SK-N-SH (cell line): ENCODE data around the gene PPP3CA. TPM values are rescaled to one million over a fixed set of nuclear protein-coding genes. Genes with fewer than 3 reads are reported as not detected.

Experiments used
- CTCF ChIA-PET: fragments of 300-600, 350-600 bp; formaldehyde crosslinking; extraction: SDS; loops from one replicate; lab custom pipeline; 2021; lab: Yijun Ruan, JAX
- POLR2A ChIA-PET: fragments of 350-600 bp; sonication (Branson Sonifier 250); formaldehyde crosslinking; extraction: SDS; loops from one replicate; lab custom pipeline; 2020; ENCODE audit warnings: antibody characterized with exemption, inconsistent platforms; lab: Yijun Ruan, JAX
- DNase-seq: peaks from one replicate; pipeline ENCODE4 v3.0.0; 2012
- H2AFZ ChIP-seq: fragments of 200-600 bp; sonication (generic); 2 replicates; pipeline ENCODE4 v1.8.1; 2016; ENCODE audit warnings: antibody characterized with exemption, mild to moderate bottlenecking, low read depth
- H3F3A ChIP-seq: fragments of 200-600 bp; sonication (generic); replicated peaks from 2 replicates; pipeline ENCODE3; 2016; ENCODE audit warnings: antibody characterized with exemption, mild to moderate bottlenecking; ENCODE audit not compliant: insufficient read depth
- H3K27ac ChIP-seq, 2 experiments: fragments of 200-500 bp in 1 of 2; fragments of 200-600 bp in 1 of 2; sonication (Bioruptor generic) in 1 of 2; sonication (generic), shearing (Covaris generic) in 1 of 2; 2 replicates each; pipeline versions ENCODE4 v1.5.1 to v1.6.1; 2014 to 2016; ENCODE audit warnings: low read depth in 2 of 2, inconsistent platforms in 1 of 2, low read length in 1 of 2, mild to moderate bottlenecking in 1 of 2, mixed read lengths in 1 of 2
- H3K27me3 ChIP-seq: fragments of 200-600 bp; sonication (generic), shearing (Covaris generic); 2 replicates; pipeline ENCODE4 v1.6.1; 2016; ENCODE audit warnings: mixed run types; ENCODE audit not compliant: insufficient read depth
- H3K36me3 ChIP-seq, 2 experiments: fragments of 200-500 bp in 1 of 2; fragments of 200-600 bp in 1 of 2; sonication (Bioruptor generic) in 1 of 2; sonication (generic) in 1 of 2; replicated peaks in 1 of 2; 2 replicates each; pipeline versions ENCODE3 to v1.5.1; 2014 to 2016; ENCODE audit warnings: low read length in 1 of 2, mild to moderate bottlenecking in 1 of 2; ENCODE audit not compliant: insufficient read depth in 2 of 2, control insufficient read depth in 1 of 2
- H3K4me1 ChIP-seq, 2 experiments: fragments of 200-500 bp in 1 of 2; fragments of 200-600 bp in 1 of 2; sonication (Bioruptor generic) in 1 of 2; sonication (generic), shearing (Covaris generic) in 1 of 2; 2 replicates each; pipeline versions ENCODE4 v1.5.1 to v1.6.1; 2014 to 2016; ENCODE audit warnings: low read depth in 1 of 2, low read length in 1 of 2, mixed run types in 1 of 2; ENCODE audit not compliant: insufficient read depth in 2 of 2, control insufficient read depth in 1 of 2
- H3K4me2 ChIP-seq: fragments of 200-600 bp; sonication (generic), shearing (Covaris generic); 2 replicates; pipeline ENCODE4 v1.6.1; 2017; ENCODE audit warnings: mixed run types
- H3K4me3 ChIP-seq, 2 experiments: fragments of 200-500 bp in 1 of 2; fragments of 200-600 bp in 1 of 2; sonication (Bioruptor generic) in 1 of 2; sonication (generic), shearing (Covaris generic) in 1 of 2; 2 replicates each; pipeline versions ENCODE4 v1.5.1 to v1.8.1; 2014 to 2016; ENCODE audit warnings: low read depth in 2 of 2, inconsistent platforms in 1 of 2, low read length in 1 of 2, mild to moderate bottlenecking in 1 of 2, mixed read lengths in 1 of 2, moderate library complexity in 1 of 2
- H3K79me2 ChIP-seq: fragments of 200-600 bp; sonication (generic); 2 replicates; pipeline ENCODE4 v1.8.1; 2017; ENCODE audit warnings: mild to moderate bottlenecking; ENCODE audit not compliant: insufficient read depth
- H3K9ac ChIP-seq: fragments of 200-600 bp; sonication (generic); 2 replicates; pipeline ENCODE4 v1.6.1; 2017; ENCODE audit warnings: mixed run types
- H3K9me2 ChIP-seq: fragments of 200-600 bp; sonication (generic); 2 replicates; pipeline ENCODE4 v1.6.1; 2017; ENCODE audit warnings: mixed run types
- H3K9me3 ChIP-seq: fragments of 200-600 bp; sonication (generic); 2 replicates; pipeline ENCODE4 v1.6.1; 2017; ENCODE audit warnings: mixed run types, mild to moderate bottlenecking, moderate library complexity
- H4K20me1 ChIP-seq: fragments of 200-600 bp; sonication (generic); 2 replicates; pipeline ENCODE4 v1.6.1; 2017; ENCODE audit warnings: mild to moderate bottlenecking, mixed run types; ENCODE audit not compliant: insufficient read depth
- EZH2phosphoT487 ChIP-seq: fragments of 200-600 bp; sonication (generic); IDR thresholded peaks from 2 replicates; pipeline ENCODE4 v1.6.1; 2017; ENCODE audit warnings: low read depth, mixed run types, mild to moderate bottlenecking, antibody characterized with exemption, moderate library complexity, borderline replicate concordance
- FOSL2 ChIP-seq: IDR thresholded peaks from 2 replicates; pipeline ENCODE4 v1.4.0; 2012; ENCODE audit warnings: low read depth, mild to moderate bottlenecking, moderate library complexity, borderline replicate concordance
- GABPA ChIP-seq: IDR thresholded peaks from 2 replicates; pipeline ENCODE4 v1.4.0; 2012; ENCODE audit warnings: low read depth, mild to moderate bottlenecking
- GATA2 ChIP-seq: sonication (generic); formaldehyde crosslinking; IDR thresholded peaks from 2 replicates; pipeline ENCODE4 v1.5.0; 2020; ENCODE audit warnings: mild to moderate bottlenecking, missing genetic modification reagents
- IRF3 ChIP-seq: fragments of 150-350 bp; IDR thresholded peaks from 2 replicates; pipeline ENCODE4 v1.6.1; 2016; ENCODE audit warnings: mild to moderate bottlenecking, low read depth, low read length
- NFIC ChIP-seq: IDR thresholded peaks from 2 replicates; pipeline ENCODE4 v1.4.0; 2012; ENCODE audit warnings: borderline replicate concordance
- NRF1 ChIP-seq: IDR thresholded peaks from 2 replicates; pipeline ENCODE4 v1.6.1; 2012; ENCODE audit warnings: low read depth, mild to moderate bottlenecking, low read length
- POLR2AphosphoS5 ChIP-seq: IDR thresholded peaks from 2 replicates; pipeline ENCODE4 v1.6.1; 2012; ENCODE audit warnings: low read depth, low read length
- RAD21 ChIP-seq: IDR thresholded peaks from 2 replicates; pipeline ENCODE4 v1.6.1; 2012; ENCODE audit warnings: mild to moderate bottlenecking, low read length
- RCOR1 ChIP-seq: fragments of 150-350 bp; IDR thresholded peaks from 2 replicates; pipeline ENCODE4 v1.6.1; 2017; ENCODE audit warnings: antibody characterized with exemption, low read length
- RFX5 ChIP-seq: IDR thresholded peaks from 2 replicates; pipeline ENCODE4 v1.6.1; 2012; ENCODE audit warnings: mild to moderate bottlenecking, improper control_type of control experiment, low read length
- RXRA ChIP-seq: IDR thresholded peaks from 2 replicates; pipeline ENCODE4 v1.4.0; 2012; ENCODE audit warnings: low read depth, mild to moderate bottlenecking, borderline replicate concordance
- SMC3 ChIP-seq: IDR thresholded peaks from 2 replicates; pipeline ENCODE4 v1.6.1; 2012; ENCODE audit warnings: low read depth, low read length, improper control_type of control experiment
- TAF1 ChIP-seq: IDR thresholded peaks from 2 replicates; pipeline ENCODE4 v1.6.1; 2012; ENCODE audit warnings: low read depth, mild to moderate bottlenecking, low read length, moderate library complexity, borderline replicate concordance
- TCF12 ChIP-seq: IDR thresholded peaks from 2 replicates; pipeline ENCODE4 v1.4.0; 2012
- YY1 ChIP-seq: IDR thresholded peaks from 2 replicates; pipeline ENCODE4 v1.4.0; 2012; ENCODE audit warnings: low read depth, mild to moderate bottlenecking
- WGBS: methylation state at CpG from one replicate; pipeline ENCODE4 v1.1.6; 2017; ENCODE audit warnings: low lambda C conversion rate; 5-methylcytosine and 5-hydroxymethylcytosine counted together
- polyA plus RNA-seq, 3 experiments: library from polyadenylated mRNA; depleted of rRNA; stranded (reverse); fragments of >200 nt; gene quantifications; 2 replicates each; pipeline ENCODE4 v1.2.3, GENCODE V29; 2012
- TF ChIP-seq, protein P1 (sequence below): IDR thresholded peaks from 2 replicates; pipeline ENCODE4 v1.4.0; 2012; ENCODE audit warnings: low read depth
- TF ChIP-seq, protein P2 (sequence below): IDR thresholded peaks from 2 replicates; pipeline ENCODE4 v1.6.1; 2012; ENCODE audit warnings: mild to moderate bottlenecking, low read depth, low read length, moderate library complexity
- TF ChIP-seq, protein P3 (sequence below): IDR thresholded peaks from 2 replicates; pipeline ENCODE4 v1.4.0; 2012; ENCODE audit warnings: low read depth, borderline replicate concordance

The PPP3CA gene
- polyA plus RNA-seq, 1 of the 3 experiments (the other 2 are of a cell fraction) = 10.7 TPM

GRCh38 chr4:101186567-101187184, 160.7 kb downstream of the PPP3CA start:
- H3F3A ChIP-seq = peaks cover 3% of the 10 kb centered on the region
- POLR2A ChIA-PET = no interaction called here
- no peak overlapping the region for H2AFZ ChIP-seq
- CTCF ChIA-PET = interaction anchor here (1.2 kb wide), 1 partner anchor 17 kb away, joined by 3 read pairs; no protein-coding TSS in a partner anchor
- H3K9me2 ChIP-seq = no peaks in the 10 kb centered on the region
- peaks cover 22% of the 10 kb centered on the region for H3K79me2 ChIP-seq
- no peak overlapping the region for H3K4me2 ChIP-seq
- no peak for TF ChIP-seq EZH2phosphoT487
- TF ChIP-seq RXRA = no peak
- TF ChIP-seq NRF1 = no peak
- TF ChIP-seq YY1 = no peak
- no peak for TF ChIP-seq RFX5
- no peak for TF ChIP-seq GATA2 (CRISPR knock-in tag)
- no peak for TF ChIP-seq IRF3
- TF ChIP-seq RCOR1 = no peak
- no peak for TF ChIP-seq TAF1
- TF ChIP-seq, protein P1, sequence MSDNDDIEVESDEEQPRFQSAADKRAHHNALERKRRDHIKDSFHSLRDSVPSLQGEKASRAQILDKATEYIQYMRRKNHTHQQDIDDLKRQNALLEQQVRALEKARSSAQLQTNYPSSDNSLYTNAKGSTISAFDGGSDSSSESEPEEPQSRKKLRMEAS = no peak
- no peak for DNase-seq
- no peak overlapping the region for H3K4me3 ChIP-seq
- H4K20me1 ChIP-seq = no peaks in the 10 kb centered on the region
- no peaks in the 10 kb centered on the region for H3K27me3 ChIP-seq
- H3K27ac ChIP-seq = no peak overlapping the region
- peaks cover 0 to 8% of the 10 kb centered on the region in 2 experiments for H3K36me3 ChIP-seq
- H3K9ac ChIP-seq = no peak overlapping the region
- peaks cover 8 to 12% of the 10 kb centered on the region in 2 experiments; a peak in 3 of 4 replicates for H3K4me1 ChIP-seq
- 95% methylated on average over 4 of the region's 4 CpGs for WGBS
- no peaks in the 10 kb centered on the region for H3K9me3 ChIP-seq

DNA sequence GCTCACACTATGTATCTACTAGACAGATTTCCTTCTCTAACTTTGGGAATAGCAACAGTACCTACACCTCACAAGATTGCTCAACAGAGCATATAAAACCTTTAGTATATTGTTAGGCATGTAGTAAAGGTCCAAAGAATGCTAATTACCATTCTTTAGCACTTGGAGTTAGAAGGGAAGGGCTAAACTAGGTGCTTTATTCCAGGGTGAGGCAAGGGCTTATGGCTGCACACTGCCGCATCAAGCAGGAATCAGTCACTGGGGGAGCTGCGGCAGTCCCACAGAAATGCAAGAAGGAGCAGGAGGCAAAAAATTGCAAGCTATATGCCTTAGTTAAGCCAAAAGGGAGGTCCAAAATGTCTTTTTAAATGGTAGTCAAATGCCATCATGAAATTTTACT, 162.7 kb downstream of the PPP3CA start:
- Histone ChIP-seq H3K9me2 (no peaks in the 10 kb centered on the region), H3K4me1 (peaks cover 0 to 4% of the 10 kb centered on the region in 2 experiments; a peak in 2 of 4 replicates), H3K27me3 (no peaks in the 10 kb centered on the region), H3K4me3 (no peak overlapping the region), H3K9me3 (no peaks in the 10 kb centered on the region), H2AFZ (no peak overlapping the region), H3K9ac (no peak overlapping the region), H3K79me2 (peaks cover 22% of the 10 kb centered on the region), H3F3A (peaks cover 3% of the 10 kb centered on the region), H3K27ac (no peak overlapping the region), H3K4me2 (no peak overlapping the region), H4K20me1 (no peaks in the 10 kb centered on the region), H3K36me3 (peaks cover 0 to 1% of the 10 kb centered on the region in 2 experiments)
- 100% methylated on average over 2 of the region's 2 CpGs for WGBS
- ChIA-PET CTCF (interaction anchor here (1.0 kb wide), 2 partner anchors 15 to 16 kb away, joined by 3 read pairs; no protein-coding TSS in a partner anchor), POLR2A (no interaction called here)
- DNase-seq = no peak
- TF ChIP-seq POLR2AphosphoS5 = no peak
- no peak for TF ChIP-seq NFIC
- TF ChIP-seq IRF3 = no peak
- TF ChIP-seq, protein P2, sequence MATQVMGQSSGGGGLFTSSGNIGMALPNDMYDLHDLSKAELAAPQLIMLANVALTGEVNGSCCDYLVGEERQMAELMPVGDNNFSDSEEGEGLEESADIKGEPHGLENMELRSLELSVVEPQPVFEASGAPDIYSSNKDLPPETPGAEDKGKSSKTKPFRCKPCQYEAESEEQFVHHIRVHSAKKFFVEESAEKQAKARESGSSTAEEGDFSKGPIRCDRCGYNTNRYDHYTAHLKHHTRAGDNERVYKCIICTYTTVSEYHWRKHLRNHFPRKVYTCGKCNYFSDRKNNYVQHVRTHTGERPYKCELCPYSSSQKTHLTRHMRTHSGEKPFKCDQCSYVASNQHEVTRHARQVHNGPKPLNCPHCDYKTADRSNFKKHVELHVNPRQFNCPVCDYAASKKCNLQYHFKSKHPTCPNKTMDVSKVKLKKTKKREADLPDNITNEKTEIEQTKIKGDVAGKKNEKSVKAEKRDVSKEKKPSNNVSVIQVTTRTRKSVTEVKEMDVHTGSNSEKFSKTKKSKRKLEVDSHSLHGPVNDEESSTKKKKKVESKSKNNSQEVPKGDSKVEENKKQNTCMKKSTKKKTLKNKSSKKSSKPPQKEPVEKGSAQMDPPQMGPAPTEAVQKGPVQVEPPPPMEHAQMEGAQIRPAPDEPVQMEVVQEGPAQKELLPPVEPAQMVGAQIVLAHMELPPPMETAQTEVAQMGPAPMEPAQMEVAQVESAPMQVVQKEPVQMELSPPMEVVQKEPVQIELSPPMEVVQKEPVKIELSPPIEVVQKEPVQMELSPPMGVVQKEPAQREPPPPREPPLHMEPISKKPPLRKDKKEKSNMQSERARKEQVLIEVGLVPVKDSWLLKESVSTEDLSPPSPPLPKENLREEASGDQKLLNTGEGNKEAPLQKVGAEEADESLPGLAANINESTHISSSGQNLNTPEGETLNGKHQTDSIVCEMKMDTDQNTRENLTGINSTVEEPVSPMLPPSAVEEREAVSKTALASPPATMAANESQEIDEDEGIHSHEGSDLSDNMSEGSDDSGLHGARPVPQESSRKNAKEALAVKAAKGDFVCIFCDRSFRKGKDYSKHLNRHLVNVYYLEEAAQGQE = no peak
- no peak for TF ChIP-seq RAD21
- TF ChIP-seq FOSL2 = no peak
- no peak for TF ChIP-seq SMC3
- no peak for TF ChIP-seq RCOR1
- TF ChIP-seq TCF12 = no peak
- TF ChIP-seq GABPA = no peak
- TF ChIP-seq NRF1 = no peak
- TF ChIP-seq, protein P3, sequence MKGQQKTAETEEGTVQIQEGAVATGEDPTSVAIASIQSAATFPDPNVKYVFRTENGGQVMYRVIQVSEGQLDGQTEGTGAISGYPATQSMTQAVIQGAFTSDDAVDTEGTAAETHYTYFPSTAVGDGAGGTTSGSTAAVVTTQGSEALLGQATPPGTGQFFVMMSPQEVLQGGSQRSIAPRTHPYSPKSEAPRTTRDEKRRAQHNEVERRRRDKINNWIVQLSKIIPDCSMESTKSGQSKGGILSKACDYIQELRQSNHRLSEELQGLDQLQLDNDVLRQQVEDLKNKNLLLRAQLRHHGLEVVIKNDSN = no peak
